OCI-LY3 (cell line): ENCODE results near the gene CHL1.

Experiments
- H2AFZ ChIP-seq: fragments of 200-600, 300-600 bp; shearing (Covaris generic); 2 replicates; pipeline ENCODE4 v1.6.0; 2014; ENCODE audit warnings: antibody characterized with exemption, low read depth, low read length
- H3K27ac ChIP-seq: fragments of 200-600, 300-600 bp; sonication (generic); 2 replicates; pipeline ENCODE4 v1.5.1; 2014; ENCODE audit warnings: mild to moderate bottlenecking, low read length, moderate library complexity, mixed read lengths
- H3K27me3 ChIP-seq: fragments of 200-600, 300-600 bp; sonication (generic); 2 replicates; pipeline ENCODE4 v1.6.1; 2014; ENCODE audit warnings: low read depth, low read length, mixed read lengths
- H3K36me3 ChIP-seq: fragments of 200-600, 300-600 bp; sonication (generic); replicated peaks from 2 replicates; pipeline ENCODE3; 2014; ENCODE audit warnings: low read depth, low read length, mixed read lengths
- H3K4me1 ChIP-seq: fragments of 300-600, 200-600 bp; sonication (generic); 2 replicates; pipeline ENCODE4 v1.6.1; 2014; ENCODE audit warnings: low read length, mixed read lengths
- H3K4me2 ChIP-seq: fragments of 200-600, 300-600 bp; sonication (generic); 2 replicates; pipeline ENCODE4 v1.6.1; 2014; ENCODE audit warnings: low read length, mixed read lengths
- H3K4me3 ChIP-seq: fragments of 300-600, 200-600 bp; sonication (generic); 2 replicates; pipeline ENCODE4 v1.5.1; 2014; ENCODE audit warnings: antibody characterized with exemption, mild to moderate bottlenecking, low read length, moderate library complexity
- H3K79me2 ChIP-seq: fragments of 300-600, 200-600 bp; shearing (Covaris generic); 2 replicates; pipeline ENCODE4 v1.6.1; 2014; ENCODE audit warnings: mild to moderate bottlenecking, low read length, mixed read lengths
- H3K9ac ChIP-seq: fragments of 300-600, 200-600 bp; shearing (Covaris generic); 2 replicates; pipeline ENCODE4 v1.6.0; 2014; ENCODE audit warnings: mild to moderate bottlenecking, low read length, moderate library complexity
- H3K9me3 ChIP-seq: fragments of 200-600, 300-600 bp; shearing (Covaris generic); 2 replicates; pipeline ENCODE4 v1.6.1; 2014; ENCODE audit warnings: low read length, mixed read lengths; ENCODE audit not compliant: insufficient read depth
- H4K20me1 ChIP-seq: fragments of 200-600, 300-600 bp; sonication (generic); 2 replicates; pipeline ENCODE4 v1.6.1; 2016; ENCODE audit warnings: low read length, mixed read lengths; ENCODE audit not compliant: insufficient read depth
- EZH2phosphoT487 ChIP-seq: fragments of 200-600 bp; shearing (Covaris generic); IDR thresholded peaks from 2 replicates; pipeline ENCODE4 v1.6.1; 2018; ENCODE audit warnings: antibody characterized with exemption, mixed run types, low read depth
- TF ChIP-seq, protein P1 (sequence below): fragments of 200-600, 300-600 bp; sonication (generic); IDR thresholded peaks from 2 replicates; pipeline ENCODE4 v1.5.1; 2014; ENCODE audit warnings: antibody characterized with exemption, low read length, low read depth

The CHL1 gene

DNA sequence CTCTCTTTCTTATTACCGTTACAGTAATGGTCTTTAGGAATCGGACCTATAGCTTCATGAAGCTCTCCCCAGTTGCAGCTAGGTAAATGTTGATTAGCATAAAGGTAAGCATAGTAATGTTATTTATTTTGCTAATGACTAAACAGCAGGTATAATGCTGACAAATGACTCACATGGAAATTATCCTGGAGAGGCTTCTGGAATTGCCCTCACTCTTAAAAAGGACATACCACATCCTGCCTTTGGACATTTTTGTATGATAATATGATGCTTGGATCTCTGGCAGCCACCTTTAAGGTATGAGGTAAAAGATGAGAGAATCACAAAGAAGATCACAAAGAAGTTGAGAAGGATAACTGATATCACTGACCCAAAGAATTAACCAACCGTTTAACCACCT, 238.6 kb downstream of the CHL1 start:
- Histone ChIP-seq H3K9ac (no peak overlapping the region), H3K9me3 (no peaks in the 10 kb centered on the region), H4K20me1 (no peaks in the 10 kb centered on the region), H2AFZ (no peak overlapping the region), H3K4me3 (no peak overlapping the region), H3K79me2 (no peaks in the 10 kb centered on the region), H3K4me2 (no peak overlapping the region), H3K36me3 (no peaks in the 10 kb centered on the region), H3K27ac (no peak overlapping the region), H3K4me1 (no peaks in the 10 kb centered on the region), H3K27me3 (no peaks in the 10 kb centered on the region)
- TF ChIP-seq, protein P1, sequence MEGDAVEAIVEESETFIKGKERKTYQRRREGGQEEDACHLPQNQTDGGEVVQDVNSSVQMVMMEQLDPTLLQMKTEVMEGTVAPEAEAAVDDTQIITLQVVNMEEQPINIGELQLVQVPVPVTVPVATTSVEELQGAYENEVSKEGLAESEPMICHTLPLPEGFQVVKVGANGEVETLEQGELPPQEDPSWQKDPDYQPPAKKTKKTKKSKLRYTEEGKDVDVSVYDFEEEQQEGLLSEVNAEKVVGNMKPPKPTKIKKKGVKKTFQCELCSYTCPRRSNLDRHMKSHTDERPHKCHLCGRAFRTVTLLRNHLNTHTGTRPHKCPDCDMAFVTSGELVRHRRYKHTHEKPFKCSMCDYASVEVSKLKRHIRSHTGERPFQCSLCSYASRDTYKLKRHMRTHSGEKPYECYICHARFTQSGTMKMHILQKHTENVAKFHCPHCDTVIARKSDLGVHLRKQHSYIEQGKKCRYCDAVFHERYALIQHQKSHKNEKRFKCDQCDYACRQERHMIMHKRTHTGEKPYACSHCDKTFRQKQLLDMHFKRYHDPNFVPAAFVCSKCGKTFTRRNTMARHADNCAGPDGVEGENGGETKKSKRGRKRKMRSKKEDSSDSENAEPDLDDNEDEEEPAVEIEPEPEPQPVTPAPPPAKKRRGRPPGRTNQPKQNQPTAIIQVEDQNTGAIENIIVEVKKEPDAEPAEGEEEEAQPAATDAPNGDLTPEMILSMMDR, result no peak
- TF ChIP-seq EZH2phosphoT487, result no peak

- TF ChIP-seq, protein P1, result no peak
- TF ChIP-seq EZH2phosphoT487, result no peak
- H3K4me2 ChIP-seq, result no peak overlapping the region
- no peaks in the 10 kb centered on the region for H3K27me3 ChIP-seq
- no peak overlapping the region for H3K27ac ChIP-seq
- H3K36me3 ChIP-seq, result no peaks in the 10 kb centered on the region
- H3K4me1 ChIP-seq, result no peaks in the 10 kb centered on the region
- no peak overlapping the region for H3K4me3 ChIP-seq
- no peak overlapping the region for H3K9ac ChIP-seq
- H3K79me2 ChIP-seq, result no peaks in the 10 kb centered on the region
- no peaks in the 10 kb centered on the region for H3K9me3 ChIP-seq
- no peaks in the 10 kb centered on the region for H4K20me1 ChIP-seq
- H2AFZ ChIP-seq, result no peak overlapping the region
Observed at GRCh38 chr3:436053-436452, 239.5 kb downstream of the CHL1 start.

GRCh38 chr3:440826-441225, 244.3 kb downstream of the CHL1 start:
- no peak for TF ChIP-seq EZH2phosphoT487
- TF ChIP-seq, protein P1, result no peak
- H3K9ac ChIP-seq, result no peak overlapping the region
- no peaks in the 10 kb centered on the region for H3K36me3 ChIP-seq
- H3K27me3 ChIP-seq, result no peaks in the 10 kb centered on the region
- no peaks in the 10 kb centered on the region for H3K4me1 ChIP-seq
- H3K4me3 ChIP-seq, result no peak overlapping the region
- no peak overlapping the region for H3K4me2 ChIP-seq
- H3K27ac ChIP-seq, result no peak overlapping the region
- no peaks in the 10 kb centered on the region for H3K79me2 ChIP-seq
- no peak overlapping the region for H2AFZ ChIP-seq
- no peaks in the 10 kb centered on the region for H3K9me3 ChIP-seq
- no peaks in the 10 kb centered on the region for H4K20me1 ChIP-seq

GRCh38 chr3:445960-446359, 249.4 kb downstream of the CHL1 start:
- H3K9me3 ChIP-seq, result no peaks in the 10 kb centered on the region
- TF ChIP-seq, protein P1, result no peak
- TF ChIP-seq EZH2phosphoT487, result no peak

More at GRCh38 chr3:445960-446359, 249.4 kb downstream of the CHL1 start:
- no peak overlapping the region for H3K9ac ChIP-seq
- no peak overlapping the region for H3K4me3 ChIP-seq
- H3K27ac ChIP-seq, result no peak overlapping the region
- no peak overlapping the region for H2AFZ ChIP-seq
- no peaks in the 10 kb centered on the region for H3K36me3 ChIP-seq
- no peaks in the 10 kb centered on the region for H3K79me2 ChIP-seq
- no peak overlapping the region for H3K4me2 ChIP-seq
- peaks cover 10% of the 10 kb centered on the region for H3K4me1 ChIP-seq
- H3K27me3 ChIP-seq, result no peaks in the 10 kb centered on the region
- H4K20me1 ChIP-seq, result no peaks in the 10 kb centered on the region
